ENCODE results near the gene HNRNPAB.

- TF ChIP-seq POLR2A (IDR thresholded peaks at IDR 0.05; ENCODE audit: low read depth, low read length) (no peak), TAF1 (IDR thresholded peaks at IDR 0.05; ENCODE audit: borderline replicate concordance, low read depth, low read length) (no peak), POLR2AphosphoS5 (IDR thresholded peaks at IDR 0.05; ENCODE audit: low read depth, low read length) (no peak)
Observed at GRCh38 chr5:178244576-178244975, 40.2 kb downstream of the HNRNPAB start.
